ENCODE data around the gene DDI2.
"Not testable (repeated sequence)": the region's sequence is repeated elsewhere in the genome, so short reads cannot be mapped to it uniquely, and the experiment has no call there.

DDI2 gene

GRCh38 chr1:15691434-15692032, 74.3 kb downstream of the DDI2 start:
- Histone ChIP-seq H3K36me3 (peaks cover 21 to 71% (median 54%) of the 10 kb centered on the region in 11 experiments; a peak in 21 of 22 replicates), H3K4me2 (peak overlapping the region in 2 of 11 experiments; percentile 2 to 38; a peak in 2 of 22 replicates), H3K27me3 (no peaks in the 10 kb centered on the region), H4K20me1 (peaks cover 78 to 100% (median 100%) of the 10 kb centered on the region in 11 experiments), H3K4me1 (peaks cover 12 to 61% (median 22%) of the 10 kb centered on the region in 10 experiments), H3K27ac (no peak overlapping the region), H3K9me3 (replicated peaks in 1 of 11) (no peaks in the 10 kb centered on the region; a peak in 1 of 22 replicates), H3K9ac (0 out of 22 replicates have a peak overlapping the region, but pooled peaks of 1 of the 11 experiments have one; percentile 4), H3K4me3 (no peak overlapping the region)
- no peak for TF ChIP-seq Cebpa-rat (IDR thresholded peaks at IDR 0.05)

- peaks cover 73 to 100% (median 97%) of the 10 kb centered on the region in 11 experiments for H4K20me1 ChIP-seq
These were observed 74.9 kb downstream of the DDI2 start for GRCh38 chr1:15692121-15692682.

GRCh38 chr1:15693371-15693770, 76.1 kb downstream of the DDI2 start:
- Histone ChIP-seq H4K20me1 (peaks cover 74 to 100% (median 97%) of the 10 kb centered on the region in 11 experiments), H3K27me3 (no peaks in the 10 kb centered on the region), H3K4me1 (peaks cover 20 to 59% (median 31%) of the 10 kb centered on the region in 10 experiments), H3K36me3 (peaks cover 15 to 60% (median 45%) of the 10 kb centered on the region in 11 experiments; a peak in 21 of 22 replicates), H3K9ac (no peak overlapping the region), H3K4me3 (no peak overlapping the region), H3K4me2 (no peak overlapping the region), H3K27ac (no peak overlapping the region), H3K9me3 (replicated peaks in 1 of 11) (no peaks in the 10 kb centered on the region; a peak in 1 of 22 replicates)
- TF ChIP-seq Cebpa-rat (IDR thresholded peaks at IDR 0.05) = no peak

More at GRCh38 chr1:15692121-15692682, 74.9 kb downstream of the DDI2 start:
- no peaks in the 10 kb centered on the region; a peak in 1 of 22 replicates for H3K9me3 ChIP-seq (replicated peaks in 1 of 11)
- H3K36me3 ChIP-seq = peaks cover 20 to 68% (median 53%) of the 10 kb centered on the region in 11 experiments; a peak in 21 of 22 replicates
- no peaks in the 10 kb centered on the region for H3K27me3 ChIP-seq
- no peak for TF ChIP-seq Cebpa-rat (IDR thresholded peaks at IDR 0.05)
- 0 out of 22 replicates have a peak overlapping the region, but pooled peaks of 1 of the 11 experiments have one; percentile 4 for H3K9ac ChIP-seq
- peaks cover 15 to 59% (median 27%) of the 10 kb centered on the region in 10 experiments for H3K4me1 ChIP-seq
- no peak overlapping the region for H3K27ac ChIP-seq
- H3K4me3 ChIP-seq = no peak overlapping the region
- H3K4me2 ChIP-seq = peak overlapping the region in 2 of 11 experiments; percentile 2 to 38; a peak in 1 of 22 replicates

- H3K27me3 ChIP-seq = no peaks in the 10 kb centered on the region
- no peaks in the 10 kb centered on the region for H3K9me3 ChIP-seq (replicated peaks in 1 of 11)
- peak overlapping the region; percentile 38 to 80 (median 73); a peak in 21 of 22 replicates for H3K27ac ChIP-seq
- H3K36me3 ChIP-seq = peaks cover 0 to 35% (median 24%) of the 10 kb centered on the region in 11 experiments; a peak in 12 of 22 replicates
- peak overlapping the region; percentile 84 to 98 (median 93) for H3K4me2 ChIP-seq
- peak overlapping the region; percentile 43 to 64 (median 52) for H3K4me3 ChIP-seq
- peaks cover 67 to 100% (median 95%) of the 10 kb centered on the region in 11 experiments for H4K20me1 ChIP-seq
- peaks cover 38 to 75% (median 46%) of the 10 kb centered on the region in 10 experiments for H3K4me1 ChIP-seq
- TF ChIP-seq Cebpa-rat (IDR thresholded peaks at IDR 0.05) = no peak
- peak overlapping the region; percentile 63 to 77 (median 71); a peak in 21 of 22 replicates for H3K9ac ChIP-seq
These were observed 79.8 kb downstream of the DDI2 start for GRCh38 chr1:15696956-15697521.

- H3K4me2 ChIP-seq = peak overlapping the region; percentile 84 to 98 (median 93)
- H3K9me3 ChIP-seq (replicated peaks in 1 of 11) = no peaks in the 10 kb centered on the region
- peak overlapping the region in 7 of 11 experiments; percentile 11 to 80 (median 75); a peak in 11 of 22 replicates for H3K27ac ChIP-seq
- H4K20me1 ChIP-seq = peaks cover 66 to 100% (median 95%) of the 10 kb centered on the region in 11 experiments
- peaks cover 40 to 81% (median 48%) of the 10 kb centered on the region in 10 experiments for H3K4me1 ChIP-seq
- H3K36me3 ChIP-seq = peaks cover 0 to 40% (median 26%) of the 10 kb centered on the region in 11 experiments; a peak in 12 of 22 replicates
- H3K4me3 ChIP-seq = peak overlapping the region; percentile 43 to 64 (median 52); a peak in 17 of 20 replicates
- H3K9ac ChIP-seq = peak overlapping the region in 10 of 11 experiments; percentile 63 to 77 (median 72); a peak in 18 of 22 replicates
- no peaks in the 10 kb centered on the region for H3K27me3 ChIP-seq
- no peak for TF ChIP-seq Cebpa-rat (IDR thresholded peaks at IDR 0.05)
These were observed 80.9 kb downstream of the DDI2 start for GRCh38 chr1:15698201-15698600.

GRCh38 chr1:15699321-15699720, 82.1 kb downstream of the DDI2 start:
- Histone ChIP-seq H3K36me3 (peaks cover 0 to 36% (median 19%) of the 10 kb centered on the region in 11 experiments; a peak in 13 of 22 replicates), H3K4me1 (peaks cover 40 to 92% (median 55%) of the 10 kb centered on the region in 10 experiments), H3K4me2 (peak overlapping the region in 4 of 11 experiments; percentile 66 to 97 (median 73); a peak in 4 of 22 replicates), H4K20me1 (peaks cover 64 to 100% (median 94%) of the 10 kb centered on the region in 11 experiments)
- H3K4me3 ChIP-seq; H3K9ac ChIP-seq; H3K9me3 ChIP-seq (replicated peaks in 1 of 11); H3K27ac ChIP-seq; H3K27me3 ChIP-seq: not testable (repeated sequence)

GRCh38 chr1:15700508-15700907, 83.2 kb downstream of the DDI2 start:
- peak overlapping the region in 4 of 11 experiments; percentile 1 to 48 (median 7); a peak in 4 of 22 replicates for H3K27ac ChIP-seq
- peak overlapping the region; percentile 29 to 77 (median 66) for H3K4me2 ChIP-seq
- H3K4me1 ChIP-seq = peaks cover 40 to 91% (median 55%) of the 10 kb centered on the region in 10 experiments
- H3K9me3 ChIP-seq (replicated peaks in 1 of 11) = no peaks in the 10 kb centered on the region
- no peaks in the 10 kb centered on the region for H3K27me3 ChIP-seq
- H3K4me3 ChIP-seq = no peak overlapping the region
- peaks cover 10 to 40% (median 31%) of the 10 kb centered on the region in 11 experiments; a peak in 21 of 22 replicates for H3K36me3 ChIP-seq
- peak overlapping the region in 7 of 11 experiments; percentile 32 to 65 (median 43); a peak in 6 of 22 replicates for H3K9ac ChIP-seq
- TF ChIP-seq Cebpa-rat (IDR thresholded peaks at IDR 0.05) = no peak
- peaks cover 63 to 100% (median 94%) of the 10 kb centered on the region in 11 experiments for H4K20me1 ChIP-seq

GRCh38 chr1:15701784-15702183, 84.5 kb downstream of the DDI2 start:
- H3K4me3 ChIP-seq = no peak overlapping the region
- H3K27me3 ChIP-seq = no peaks in the 10 kb centered on the region
- no peak for TF ChIP-seq Cebpa-rat (IDR thresholded peaks at IDR 0.05)
- H3K4me1 ChIP-seq = peaks cover 34 to 79% (median 44%) of the 10 kb centered on the region in 10 experiments
- H3K27ac ChIP-seq = no peak overlapping the region
- peaks cover 18 to 41% (median 36%) of the 10 kb centered on the region in 11 experiments; a peak in 21 of 22 replicates for H3K36me3 ChIP-seq
- peak overlapping the region in 2 of 11 experiments; percentile 95 to 96; a peak in 3 of 22 replicates for H3K4me2 ChIP-seq
- H3K9me3 ChIP-seq (replicated peaks in 1 of 11) = peaks cover 0 to 4% (median 0%) of the 10 kb centered on the region in 11 experiments; a peak in 3 of 22 replicates
- H3K9ac ChIP-seq = no peak overlapping the region
- peaks cover 70 to 100% (median 94%) of the 10 kb centered on the region in 11 experiments for H4K20me1 ChIP-seq

Measured in BLaER1 treated with 17β-estradiol and CSF1 and Interleukin-3, amounts not matched to agents 10 nM and 100 nM (cell line).